NCI-H69 (cell line): ENCODE results near the gene KCNQ1.
A peak's percentile ranks its signal among the peaks of the same experiment; 100 is the strongest.

Experiments used
- DNase-seq: peaks from one replicate; lab custom pipeline; 2025; lab: John Stamatoyannopoulos, UW

KCNQ1 gene

GRCh38 chr11:2699531-2700414, 255.0 kb downstream of the KCNQ1 start, which contains the start of gene KCNQ1OT1:
Gene KCNQ1OT1 (minus strand): TSS chr11:2699994.
- peak; percentile 94 for DNase-seq

DNA sequence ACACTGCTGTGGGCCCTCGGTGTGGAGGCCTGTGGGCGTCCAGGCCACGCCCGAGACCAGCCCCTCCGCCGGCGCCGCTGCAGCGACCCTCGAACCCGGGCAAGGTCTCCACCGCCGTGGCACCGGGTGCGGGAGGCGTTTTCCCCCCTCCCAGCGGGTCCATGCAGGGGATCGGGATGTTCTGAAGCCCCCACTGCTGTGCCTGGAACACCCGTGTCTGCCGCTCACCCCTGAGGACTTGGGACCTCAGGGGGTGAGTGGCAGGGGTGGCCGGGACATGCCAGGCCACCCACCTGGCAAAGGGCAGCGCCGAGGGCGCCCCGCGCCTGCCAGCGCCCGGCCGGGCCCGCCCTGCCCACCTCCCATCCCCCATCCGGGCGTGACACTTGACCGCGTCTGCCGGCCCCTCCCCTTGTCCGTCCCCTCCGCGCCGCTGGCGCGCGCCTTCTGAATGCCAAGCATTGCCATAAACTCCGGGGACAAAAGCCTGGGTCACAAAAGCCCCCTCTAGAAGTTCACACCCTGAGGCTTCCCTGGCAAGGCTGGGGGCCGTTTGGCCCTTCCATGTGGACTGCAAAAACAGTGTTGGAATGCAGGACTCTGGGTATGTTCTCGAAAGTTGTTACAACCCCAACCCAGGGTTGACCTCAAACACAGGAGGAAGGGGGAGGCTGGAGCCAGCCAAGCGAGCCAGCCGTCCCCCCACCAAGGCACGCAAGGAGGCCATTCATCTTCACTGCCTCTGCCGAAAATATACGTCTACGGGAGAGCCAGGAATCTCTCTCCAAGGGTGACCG, 255.8 kb downstream of the KCNQ1 start:
- peak; percentile 65 for DNase-seq

DNA sequence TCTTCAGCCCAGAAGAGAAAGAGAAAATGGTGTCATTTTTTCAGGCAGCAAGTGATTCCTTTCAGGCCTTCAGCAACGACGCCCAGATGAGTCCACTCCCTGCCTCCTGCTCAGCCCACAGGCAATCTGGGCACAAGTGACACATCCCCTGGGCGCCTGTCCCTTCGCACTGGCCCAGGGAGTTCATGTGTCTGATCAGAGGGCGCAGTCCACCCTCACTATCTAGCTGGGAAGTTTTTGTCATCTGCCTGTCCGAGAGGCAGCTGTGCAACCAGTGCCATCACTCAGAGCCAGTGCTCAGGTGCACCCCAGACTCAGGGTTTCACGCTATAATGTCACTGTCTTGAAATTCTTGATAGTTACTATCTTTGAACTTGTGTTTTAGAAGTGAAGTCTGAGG, 256.4 kb downstream of the KCNQ1 start:
- DNase-seq = no peak

DNA sequence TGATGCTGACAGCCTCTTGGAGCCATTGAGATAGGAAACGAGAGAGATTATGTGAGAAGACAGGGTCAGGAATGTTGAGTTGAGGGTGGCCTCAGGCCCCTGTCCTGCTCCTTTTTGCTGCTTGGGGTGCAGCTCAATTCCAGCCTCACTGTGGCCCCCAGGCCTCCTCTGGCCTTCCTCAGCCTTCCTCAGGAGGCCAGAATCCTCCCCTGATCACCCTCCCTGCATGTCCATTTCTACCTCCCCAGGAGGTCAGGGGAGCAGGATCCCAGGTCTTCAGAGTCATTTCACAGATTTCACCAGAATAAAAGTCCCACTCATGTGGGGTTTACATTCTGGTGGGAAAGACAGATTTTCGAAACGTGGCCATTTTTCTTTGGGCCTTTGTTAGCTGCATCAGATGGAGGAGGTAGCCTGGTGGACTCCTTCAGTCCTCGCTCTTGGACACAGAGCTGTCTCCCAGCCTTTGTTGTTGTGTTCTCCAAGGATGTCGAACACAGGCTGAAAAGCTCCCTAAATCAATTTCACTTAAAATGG, 257.2 kb downstream of the KCNQ1 start:
- DNase-seq = no peak

- DNase-seq = no peak
Measured at GRCh38 chr11:2702771-2703362, 258.1 kb downstream of the KCNQ1 start.

- peak; percentile 30 for DNase-seq
Measured at GRCh38 chr11:2703363-2704141, 258.7 kb downstream of the KCNQ1 start.

- no peak for DNase-seq
Measured at GRCh38 chr11:2704356-2704755, 259.5 kb downstream of the KCNQ1 start.

- DNase-seq = peak; percentile 17
Measured at GRCh38 chr11:2704896-2705606, 260.2 kb downstream of the KCNQ1 start.

- no peak for DNase-seq
Measured at GRCh38 chr11:2706321-2706720, 261.5 kb downstream of the KCNQ1 start.

DNA sequence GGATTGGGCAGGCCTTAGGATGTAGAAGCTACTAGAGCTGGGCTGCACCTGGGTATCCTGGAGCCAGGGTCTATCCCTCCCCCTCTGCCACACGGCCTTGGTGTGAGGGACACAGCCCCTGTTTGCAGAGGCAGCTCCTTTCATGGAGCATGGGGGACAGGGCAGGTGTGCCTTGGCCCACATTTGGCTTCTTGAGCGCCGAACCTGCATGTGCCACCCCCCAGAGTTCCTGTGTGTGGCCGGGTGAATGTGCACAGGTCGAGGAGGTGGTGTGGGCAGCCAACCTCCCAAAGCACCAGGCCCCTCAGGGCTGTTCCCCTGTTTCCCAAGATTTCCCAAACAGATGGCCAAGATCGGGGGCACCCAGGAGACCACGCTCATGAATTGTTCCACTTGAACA, 262.9 kb downstream of the KCNQ1 start:
- no peak for DNase-seq

- no peak for DNase-seq
Measured at GRCh38 chr11:2708151-2708581, 263.4 kb downstream of the KCNQ1 start.

- no peak for DNase-seq
Measured at GRCh38 chr11:2708757-2709281, 264.0 kb downstream of the KCNQ1 start.

GRCh38 chr11:2709429-2709828, 264.6 kb downstream of the KCNQ1 start:
- DNase-seq = no peak

DNA sequence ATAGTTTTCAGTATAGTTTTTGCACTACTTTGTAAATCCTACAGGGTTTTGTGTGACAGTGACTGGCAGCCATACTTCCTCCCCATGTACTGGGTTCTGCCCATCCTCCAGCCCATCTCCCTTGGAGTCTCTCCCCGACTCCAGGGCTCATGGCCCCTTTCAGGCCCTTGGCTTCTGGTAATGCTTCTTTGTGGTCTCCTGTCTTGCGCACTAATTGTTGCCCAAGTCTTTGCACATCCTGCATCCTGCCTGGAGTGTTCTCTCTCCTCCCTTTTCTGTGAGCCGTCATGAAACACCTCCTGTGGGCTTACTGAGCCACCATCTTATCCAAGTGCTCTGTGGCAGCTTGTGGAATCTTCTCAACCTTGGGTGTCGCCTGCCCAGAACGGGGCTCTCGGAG, 266.4 kb downstream of the KCNQ1 start:
- no peak for DNase-seq

DNA sequence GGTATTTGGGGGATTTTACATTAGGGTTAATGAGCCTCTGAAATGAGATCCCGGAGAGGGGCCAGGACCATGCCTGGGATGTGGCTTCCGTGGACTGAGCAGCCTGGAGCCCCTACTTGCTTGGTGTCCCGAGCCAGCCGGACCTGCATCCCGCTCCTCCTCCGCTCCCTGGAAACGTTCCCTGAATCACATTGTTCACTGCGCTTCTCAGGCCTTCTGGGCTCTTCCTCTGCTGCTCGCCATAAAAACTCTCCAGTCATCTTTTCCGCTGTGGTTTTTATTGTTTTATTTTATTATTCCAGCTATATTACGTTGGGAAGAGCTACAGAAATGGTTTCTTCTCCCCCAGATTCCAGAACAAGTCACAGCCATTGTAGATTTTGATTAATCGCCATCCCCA, 268.3 kb downstream of the KCNQ1 start:
- no peak for DNase-seq

GRCh38 chr11:2713661-2714462, 269.1 kb downstream of the KCNQ1 start:
- no peak for DNase-seq

GRCh38 chr11:2714463-2714800, 269.6 kb downstream of the KCNQ1 start:
- no peak for DNase-seq

DNA sequence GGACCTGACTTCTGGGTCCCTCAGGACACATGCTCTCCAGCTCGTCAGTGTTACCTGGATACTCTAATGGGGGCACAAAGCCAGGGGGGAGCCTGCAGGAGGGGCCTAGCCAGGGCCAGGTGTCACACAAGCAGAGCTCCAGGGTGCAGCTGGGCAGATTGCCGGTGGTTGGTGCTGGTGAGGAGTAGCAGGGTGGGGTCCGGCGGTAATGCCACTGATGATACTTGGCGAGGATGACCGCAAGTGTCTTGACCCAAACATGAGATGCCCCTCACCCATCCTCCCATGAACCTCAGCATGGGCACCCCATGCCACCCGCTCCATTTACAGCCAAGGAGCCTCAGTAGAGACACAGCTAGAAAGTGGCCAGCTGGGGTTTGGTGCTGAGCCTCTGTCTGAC, 270.1 kb downstream of the KCNQ1 start:
- DNase-seq = no peak

GRCh38 chr11:2715716-2716350, 271.0 kb downstream of the KCNQ1 start:
- no peak for DNase-seq
